ENCODE results near the gene SLC66A2. TPM values are rescaled to one million over a fixed set of nuclear protein-coding genes. Genes with fewer than 3 reads are reported as not detected.
A peak's percentile ranks its signal among the peaks of the same experiment; 100 is the strongest.
"Not testable (repeated sequence)": the region's sequence is repeated elsewhere in the genome, so short reads cannot be mapped to it uniquely, and the experiment has no call there.

The SLC66A2 gene
- total RNA-seq (2022) (21.7 and 24.5 TPM in 2 replicates), Bru-seq, nascent RNA (percentile 54 among the genes with signal in this experiment), BruChase-seq, experiment 1, labeled RNA remaining after a 6-hour chase (percentile 54 among the genes with signal in this experiment), BruChase-seq, experiment 2, labeled RNA remaining after a 2-hour chase (percentile 59 among the genes with signal in this experiment)
- long read RNA-seq, transcript PQLC1-203 (6 exons, 2,555 nt), result major isoform, 8 of 26 reads
- long read RNA-seq, transcript PQLC1-202 (5 exons, 2,475 nt), result minor isoform, 5 of 26 reads
- long read RNA-seq, partial matches to known transcripts, result 0 of 26 reads
- long read RNA-seq, other reads (novel, unspliced or antisense), result 11 of 26 reads

DNA sequence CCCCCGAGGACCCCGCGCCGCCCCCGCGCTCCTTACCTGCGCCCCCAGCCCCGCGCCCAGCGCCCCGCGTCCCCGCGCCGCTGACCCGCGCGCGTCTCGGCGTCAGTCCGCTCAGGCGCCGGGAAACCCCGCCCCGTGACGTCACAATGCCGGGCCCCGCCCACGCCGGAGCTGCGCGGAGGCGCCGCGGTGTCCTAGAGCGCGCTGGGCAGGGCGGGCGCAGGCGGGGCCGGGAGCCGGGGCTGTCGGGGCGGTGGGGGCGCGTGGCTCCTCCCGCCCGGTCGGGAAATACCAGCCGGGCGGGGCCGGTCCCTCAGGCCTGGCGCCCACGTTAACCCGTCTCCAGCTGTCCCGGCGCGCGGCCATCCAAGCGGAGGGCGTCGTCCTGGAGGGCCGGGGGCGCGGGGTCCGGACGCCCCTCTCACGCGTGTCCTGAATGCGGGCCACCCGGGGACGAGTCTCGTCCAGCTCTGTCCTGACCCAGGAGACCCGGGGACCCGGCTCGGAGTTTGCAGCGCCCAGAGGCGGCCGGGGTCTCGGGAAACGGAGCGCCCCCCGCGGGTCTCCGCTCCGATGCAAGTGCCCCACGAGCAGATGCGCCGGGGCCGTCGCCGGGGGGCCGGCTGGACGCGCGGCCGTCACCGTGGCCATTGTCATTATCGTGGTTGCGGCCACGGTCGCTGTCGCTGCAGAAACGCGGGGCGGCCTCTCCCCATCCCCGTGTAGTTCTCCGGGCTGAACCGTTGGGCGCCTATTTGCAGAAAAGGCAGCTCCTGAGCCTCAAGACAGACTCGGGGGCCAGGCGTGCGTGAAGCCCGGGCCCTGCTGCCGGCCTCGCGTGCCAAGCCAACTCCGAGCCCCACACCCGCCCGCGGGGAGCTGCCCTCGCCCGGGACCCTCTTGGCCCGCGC is at the start of gene SLC66A2:
Gene SLC66A2 (minus strand): TSS at position 109 of the 911 bp plus-strand sequence. CDS start 727 bp downstream, outside the sequence.
- intact Hi-C loops (cut with micrococcal nuclease), result no loop called here
- TF ChIP-seq CTCF (IDR thresholded peaks at IDR 0.05; ENCODE audit: unreplicated experiment), result no peak
- Mint-ChIP-seq H3K27me3 (ENCODE audit: insufficient read depth, unreplicated experiment) (no peaks in the 10 kb centered on the region), H3K36me3 (ENCODE audit: insufficient read depth, unreplicated experiment) (peaks cover 13% of the 10 kb centered on the region), H3K9me3 (ENCODE audit: unreplicated experiment) (no peaks in the 10 kb centered on the region), H3K4me1 (ENCODE audit: insufficient read depth, unreplicated experiment) (peaks cover 11% of the 10 kb centered on the region), H3K4me3 (ENCODE audit: unreplicated experiment) (peak within 1 kb of the TSS; percentile 75), H3K27ac (ENCODE audit: low read depth, unreplicated experiment) (peak within 1 kb of the TSS; percentile 42)
- ChIA-PET CTCF (interaction anchor here (0.5 to 1.2 kb wide), 6 partner anchors 8 to 224 kb away, joined by 3 to 7 read pairs (median 3); no protein-coding TSS in a partner anchor), POLR2A (interaction anchor here (0.7 to 3.4 kb wide), 12 partner anchors 9 to 273 kb away, joined by 3 to 32 read pairs (median 4); partner anchors contain the start of genes HSBP1L1 and TXNL4A)
- no TSS peak for BruUV-seq (replicated peaks)
- peak; percentile 78 for DNase-seq (ENCODE audit: unreplicated experiment)

- Mint-ChIP-seq H3K36me3 (ENCODE audit: insufficient read depth, unreplicated experiment) (no peaks in the 10 kb centered on the region), H3K4me1 (ENCODE audit: insufficient read depth, unreplicated experiment) (no peaks in the 10 kb centered on the region), H3K9me3 (ENCODE audit: unreplicated experiment) (peaks cover 9% of the 10 kb centered on the region), H3K27ac (ENCODE audit: low read depth, unreplicated experiment) (no peak overlapping the region), H3K4me3 (ENCODE audit: unreplicated experiment) (no peak overlapping the region), H3K27me3 (ENCODE audit: insufficient read depth, unreplicated experiment) (no peaks in the 10 kb centered on the region)
- no peak for DNase-seq (ENCODE audit: unreplicated experiment)
- TF ChIP-seq CTCF (IDR thresholded peaks at IDR 0.05; ENCODE audit: unreplicated experiment), result no peak
- ChIA-PET POLR2A (no interaction called here), CTCF (no interaction called here)
- intact Hi-C loops (cut with micrococcal nuclease), result no loop called here
- no TSS peak for BruUV-seq (replicated peaks)
These were observed 49.4 kb upstream of the SLC66A2 start for GRCh38 chr18:80000877-80001276.

- H3K27me3 Mint-ChIP-seq (ENCODE audit: insufficient read depth, unreplicated experiment); H3K4me1 Mint-ChIP-seq (ENCODE audit: insufficient read depth, unreplicated experiment); H3K36me3 Mint-ChIP-seq (ENCODE audit: insufficient read depth, unreplicated experiment); BruUV-seq (replicated peaks); CTCF ChIA-PET; DNase-seq (ENCODE audit: unreplicated experiment); H3K4me3 Mint-ChIP-seq (ENCODE audit: unreplicated experiment); H3K27ac Mint-ChIP-seq (ENCODE audit: low read depth, unreplicated experiment); intact Hi-C loops (cut with micrococcal nuclease); H3K9me3 Mint-ChIP-seq (ENCODE audit: unreplicated experiment): not testable (repeated sequence)
- POLR2A ChIA-PET, result interaction anchor here (0.8 kb wide), 1 partner anchor 11 kb away, joined by 3 read pairs; no protein-coding TSS in a partner anchor
These were observed 48.2 kb upstream of the SLC66A2 start for GRCh38 chr18:79999701-80000100.

GRCh38 chr18:79991494-79991893 is 40.0 kb upstream of the SLC66A2 start:
- intact Hi-C loops (cut with micrococcal nuclease), result no loop called here
- DNase-seq (ENCODE audit: unreplicated experiment), result no peak
- ChIA-PET CTCF (no interaction called here), POLR2A (interaction anchor here (0.6 to 7.3 kb wide), 7 partner anchors 12 to 85 kb away, joined by 3 to 113 read pairs (median 4); partner anchors contain the start of gene RBFA)
- no peak for TF ChIP-seq CTCF (IDR thresholded peaks at IDR 0.05; ENCODE audit: unreplicated experiment)
- Mint-ChIP-seq H3K36me3 (ENCODE audit: insufficient read depth, unreplicated experiment) (peaks cover 17% of the 10 kb centered on the region), H3K9me3 (ENCODE audit: unreplicated experiment) (no peaks in the 10 kb centered on the region), H3K4me3 (ENCODE audit: unreplicated experiment) (no peak overlapping the region), H3K27ac (ENCODE audit: low read depth, unreplicated experiment) (no peak overlapping the region), H3K4me1 (ENCODE audit: insufficient read depth, unreplicated experiment) (peaks cover 6% of the 10 kb centered on the region), H3K27me3 (ENCODE audit: insufficient read depth, unreplicated experiment) (no peaks in the 10 kb centered on the region)
- BruUV-seq (replicated peaks), result no TSS peak
